A673 (cell line): ENCODE measurements around the gene CCNY. TPM values are rescaled to one million over a fixed set of nuclear protein-coding genes. Genes with fewer than 3 reads are reported as not detected.

Experiments used
- BruUV-seq: library from RNA; stranded (reverse); fragments of 400-500 nt; replicated peaks from 2 replicates; lab custom pipeline; 2021; lab: Mats Ljungman, UMichigan
- CTCF ChIA-PET: fragments of 300-600 bp; sonication (Branson Sonifier 250); formaldehyde crosslinking; loops from one replicate; lab custom pipeline; 2022; ENCODE audit warnings: antibody characterized with exemption; lab: Charles Lee
- POLR2A ChIA-PET: fragments of 300-600 bp; sonication (Branson Sonifier 250); formaldehyde crosslinking; loops from one replicate; lab custom pipeline; 2022; ENCODE audit warnings: antibody characterized with exemption; ENCODE audit not compliant: low non-redundant PET; lab: Charles Lee
- DNase-seq: peaks from one replicate; pipeline ENCODE4 v3.0.0-alpha.2; 2015; ENCODE audit warnings: low spot score
- H3K27ac ChIP-seq: fragments of 200-600 bp; sonication (generic); 2 replicates; pipeline ENCODE4 v1.5.1; 2016; ENCODE audit warnings: mixed run types, low read depth, mild to moderate bottlenecking, mixed read lengths, antibody characterized with exemption, low read length; ENCODE audit not compliant: poor library complexity, severe bottlenecking
- H3K27me3 ChIP-seq: fragments of 200-600 bp; sonication (generic); replicated peaks from 2 replicates; pipeline ENCODE4 v1.6.1; 2017; ENCODE audit warnings: mixed run types, low read depth, mild to moderate bottlenecking, mixed read lengths, antibody characterized with exemption, low read length; ENCODE audit not compliant: insufficient read depth, poor library complexity
- H3K36me3 ChIP-seq: fragments of 200-600 bp; sonication (generic); 2 replicates; pipeline ENCODE4 v1.6.1; 2016; ENCODE audit warnings: mixed run types, mild to moderate bottlenecking, mixed read lengths, antibody characterized with exemption, low read length; ENCODE audit not compliant: insufficient read depth, poor library complexity, severe bottlenecking
- H3K4me1 ChIP-seq: fragments of 200-600 bp; sonication (generic); 2 replicates; pipeline ENCODE4 v1.6.1; 2017; ENCODE audit warnings: mixed run types, mild to moderate bottlenecking, mixed read lengths, antibody characterized with exemption, low read length; ENCODE audit not compliant: insufficient read depth, poor library complexity, severe bottlenecking
- H3K4me3 ChIP-seq: fragments of 200-600 bp; sonication (generic); 2 replicates; pipeline ENCODE4 v1.5.1; 2016; ENCODE audit warnings: low read depth, mixed run types, mild to moderate bottlenecking, mixed read lengths, low read length; ENCODE audit not compliant: poor library complexity, severe bottlenecking
- H3K9me3 ChIP-seq: fragments of 200-600 bp; sonication (generic); 2 replicates; pipeline ENCODE4 v1.6.1; 2016; ENCODE audit warnings: mixed run types, low read depth, mild to moderate bottlenecking, mixed read lengths, antibody characterized with exemption, low read length; ENCODE audit not compliant: poor library complexity, severe bottlenecking
- EZH2 ChIP-seq: fragments of 200-600 bp; sonication (generic); IDR thresholded peaks from 2 replicates; pipeline ENCODE4 v1.6.1; 2017; ENCODE audit warnings: borderline replicate concordance, low read depth, mild to moderate bottlenecking, mixed read lengths, antibody characterized with exemption, low read length; ENCODE audit not compliant: poor library complexity, severe bottlenecking
- intact Hi-C: fragments of 100-400 bp; cut with micrococcal nuclease; formaldehyde crosslinking; loops from one replicate; pipeline ENCODE4 v1.10.0; 2022; ENCODE audit not compliant: unreplicated experiment
- total RNA-seq: library from RNA; stranded (reverse); gene quantifications from 2 replicates; pipeline ENCODE4 v1.2.3, GENCODE V29; 2021
- TF ChIP-seq, protein P1 (sequence below): fragments of 300-800, 200-600 bp; sonication (generic); conservative IDR thresholded peaks from 2 replicates; pipeline ENCODE4 v1.5.1; 2017; ENCODE audit warnings: low read depth, mild to moderate bottlenecking, antibody characterized with exemption, low read length, moderate library complexity, mixed read lengths

CCNY gene
- total RNA-seq, 1 experiment from 2014 or later = 84.8 TPM

DNA sequence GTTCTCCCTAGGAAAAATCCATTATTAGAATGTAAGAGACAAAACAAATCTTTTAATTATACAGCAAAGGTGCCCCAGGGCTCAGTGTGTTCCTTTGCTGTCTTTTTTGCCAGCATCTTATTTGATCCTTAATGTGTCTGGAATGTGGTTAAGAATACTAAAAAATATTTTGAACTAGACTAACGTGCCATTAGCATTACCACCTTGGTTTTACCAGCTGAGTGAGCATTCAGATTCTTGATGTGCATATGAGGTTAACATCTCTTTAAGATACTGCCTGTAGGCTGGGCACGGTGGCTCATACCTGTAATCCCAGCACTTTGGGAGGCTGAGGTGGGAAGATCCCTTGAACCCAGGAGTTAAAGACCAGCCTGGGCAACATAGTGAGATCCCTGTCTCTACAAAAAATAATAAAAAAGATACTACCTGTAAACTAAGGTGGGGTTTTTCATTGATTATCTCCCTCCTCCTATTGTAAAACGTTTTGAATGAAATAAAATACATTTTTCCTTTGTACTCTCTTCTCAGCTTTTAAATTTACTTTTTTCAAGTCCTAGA, 96.6 kb downstream of the CCNY start:
- Histone ChIP-seq H3K9me3 (no peaks in the 10 kb centered on the region), H3K27ac (no peak overlapping the region), H3K36me3 (no peaks in the 10 kb centered on the region), H3K4me1 (peaks cover 31% of the 10 kb centered on the region), H3K27me3 (no peaks in the 10 kb centered on the region), H3K4me3 (no peak overlapping the region)
- BruUV-seq = no TSS peak
- TF ChIP-seq EZH2 = no peak
- TF ChIP-seq, protein P1, sequence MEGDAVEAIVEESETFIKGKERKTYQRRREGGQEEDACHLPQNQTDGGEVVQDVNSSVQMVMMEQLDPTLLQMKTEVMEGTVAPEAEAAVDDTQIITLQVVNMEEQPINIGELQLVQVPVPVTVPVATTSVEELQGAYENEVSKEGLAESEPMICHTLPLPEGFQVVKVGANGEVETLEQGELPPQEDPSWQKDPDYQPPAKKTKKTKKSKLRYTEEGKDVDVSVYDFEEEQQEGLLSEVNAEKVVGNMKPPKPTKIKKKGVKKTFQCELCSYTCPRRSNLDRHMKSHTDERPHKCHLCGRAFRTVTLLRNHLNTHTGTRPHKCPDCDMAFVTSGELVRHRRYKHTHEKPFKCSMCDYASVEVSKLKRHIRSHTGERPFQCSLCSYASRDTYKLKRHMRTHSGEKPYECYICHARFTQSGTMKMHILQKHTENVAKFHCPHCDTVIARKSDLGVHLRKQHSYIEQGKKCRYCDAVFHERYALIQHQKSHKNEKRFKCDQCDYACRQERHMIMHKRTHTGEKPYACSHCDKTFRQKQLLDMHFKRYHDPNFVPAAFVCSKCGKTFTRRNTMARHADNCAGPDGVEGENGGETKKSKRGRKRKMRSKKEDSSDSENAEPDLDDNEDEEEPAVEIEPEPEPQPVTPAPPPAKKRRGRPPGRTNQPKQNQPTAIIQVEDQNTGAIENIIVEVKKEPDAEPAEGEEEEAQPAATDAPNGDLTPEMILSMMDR = no peak
- intact Hi-C loops = no loop called here
- ChIA-PET POLR2A (no interaction called here), CTCF (no interaction called here)
- no peak for DNase-seq

DNA sequence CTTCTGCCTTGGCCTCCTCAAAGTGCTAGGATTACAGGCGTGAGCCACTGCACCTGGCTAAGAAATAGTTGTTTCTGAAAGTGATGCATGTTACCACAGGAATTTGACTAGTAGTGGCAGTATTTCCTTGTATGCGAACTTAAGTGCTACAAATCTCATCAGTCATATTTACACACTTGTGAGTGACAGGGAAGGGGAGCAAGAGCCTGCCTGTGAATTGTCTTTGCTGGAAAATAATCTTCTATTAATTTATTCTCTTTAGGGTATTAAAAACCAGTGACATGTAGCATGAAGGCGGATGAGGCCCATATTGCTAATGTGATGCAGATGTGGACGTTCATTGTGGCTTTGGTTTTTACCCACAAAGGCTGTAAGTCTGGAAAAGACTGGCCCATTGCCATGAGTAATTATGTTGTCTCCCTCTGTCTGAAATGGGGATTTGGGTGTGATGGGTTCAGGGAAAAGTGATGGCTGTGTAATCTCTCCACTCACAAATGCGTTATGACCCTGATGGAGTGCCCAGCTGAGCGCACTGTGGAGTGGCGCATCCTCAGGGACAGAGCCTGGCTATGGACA, 97.6 kb downstream of the CCNY start:
- CTCF ChIA-PET = no interaction called here

DNA sequence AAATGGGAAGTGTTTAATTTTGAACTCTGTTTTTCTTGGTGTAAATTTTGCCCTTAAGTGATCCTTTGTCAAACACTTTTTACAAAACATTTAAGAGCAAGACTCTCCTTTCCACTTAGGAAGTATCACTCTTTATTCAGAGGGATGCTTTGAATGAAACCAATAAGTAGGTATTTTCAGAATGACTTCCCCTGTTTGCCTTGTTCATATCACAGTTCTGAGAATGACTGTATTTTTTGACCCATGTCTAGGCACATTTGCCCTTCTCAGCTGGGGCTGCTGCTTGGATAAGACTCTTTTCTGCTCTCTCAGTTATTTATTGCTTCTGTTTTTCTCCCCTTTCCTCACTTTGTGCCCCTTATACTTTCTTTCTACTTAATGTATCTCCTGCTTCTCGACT, 98.2 kb downstream of the CCNY start:
- POLR2A ChIA-PET = no interaction called here
- no peak for DNase-seq
- Histone ChIP-seq H3K27ac (no peak overlapping the region), H3K9me3 (peaks cover 14% of the 10 kb centered on the region), H3K36me3 (no peaks in the 10 kb centered on the region), H3K27me3 (no peaks in the 10 kb centered on the region), H3K4me3 (no peak overlapping the region), H3K4me1 (peaks cover 26% of the 10 kb centered on the region)
- no peak for TF ChIP-seq EZH2
- TF ChIP-seq, protein P1 = no peak
- CTCF ChIA-PET = no interaction called here
- no TSS peak for BruUV-seq
- intact Hi-C loops = no loop called here

More for the DNA sequence above, 97.6 kb downstream of the CCNY start:
- no peaks in the 10 kb centered on the region for H3K36me3 ChIP-seq
- no TSS peak for BruUV-seq
- TF ChIP-seq EZH2 = no peak
- TF ChIP-seq, protein P1 = no peak
- POLR2A ChIA-PET = no interaction called here
- H3K4me1 ChIP-seq = peaks cover 26% of the 10 kb centered on the region
- no peak overlapping the region for H3K4me3 ChIP-seq
- H3K27me3 ChIP-seq = no peaks in the 10 kb centered on the region
- peak; percentile 97 for DNase-seq
- intact Hi-C loops = no loop called here
- peaks cover 8% of the 10 kb centered on the region for H3K9me3 ChIP-seq
- peak overlapping the region; percentile 26 for H3K27ac ChIP-seq
